NAMALWA (cell line): ENCODE measurements around the gene ORAI2.
"Not testable (repeated sequence)": the region's sequence is repeated elsewhere in the genome, so short reads cannot be mapped to it uniquely, and the experiment has no call there.

ENCODE experiments used
- DNase-seq: peaks from one replicate; pipeline ENCODE4 v3.0.0-alpha.2; 2015; ENCODE audit warnings: low spot score

The ORAI2 gene

GRCh38 chr7:102469972-102470825, 36.8 kb downstream of the ORAI2 start:
- no peak for DNase-seq

GRCh38 chr7:102471791-102472125, 38.4 kb downstream of the ORAI2 start:
- DNase-seq: no peak

- no peak for DNase-seq
Measured at GRCh38 chr7:102472126-102473041, 39.0 kb downstream of the ORAI2 start.

- DNase-seq: no peak
Measured at GRCh38 chr7:102473271-102473991, 40.1 kb downstream of the ORAI2 start.

- DNase-seq: not testable (repeated sequence)
Measured at GRCh38 chr7:102474116-102474515, 40.7 kb downstream of the ORAI2 start.

GRCh38 chr7:102474736-102475435, 41.5 kb downstream of the ORAI2 start:
- not testable (repeated sequence) for DNase-seq

- peak; percentile 83 for DNase-seq
Measured at GRCh38 chr7:102478314-102479208, 45.2 kb downstream of the ORAI2 start, which contains the start of gene POLR2J. TSS of gene POLR2J (minus strand) at chr7:102478922. CDS start at chr7:102478860, 62 bp downstream.

GRCh38 chr7:102479209-102479584, 45.8 kb downstream of the ORAI2 start:
- DNase-seq: not testable (repeated sequence)

GRCh38 chr7:102479982-102480637, 46.7 kb downstream of the ORAI2 start:
- DNase-seq: not testable (repeated sequence)

GRCh38 chr7:102481962-102482361, 48.6 kb downstream of the ORAI2 start:
- DNase-seq: not testable (repeated sequence)

GRCh38 chr7:102484317-102484716, 50.9 kb downstream of the ORAI2 start:
- DNase-seq: not testable (repeated sequence)

GRCh38 chr7:102490529-102491075, 57.2 kb downstream of the ORAI2 start:
- not testable (repeated sequence) for DNase-seq

- not testable (repeated sequence) for DNase-seq
Measured at GRCh38 chr7:102493220-102493935, 60.0 kb downstream of the ORAI2 start.

GRCh38 chr7:102494026-102494425, 60.7 kb downstream of the ORAI2 start:
- not testable (repeated sequence) for DNase-seq

GRCh38 chr7:102494473-102495149, 61.2 kb downstream of the ORAI2 start:
- DNase-seq: not testable (repeated sequence)

GRCh38 chr7:102496861-102497260, 63.5 kb downstream of the ORAI2 start:
- not testable (repeated sequence) for DNase-seq

- DNase-seq: not testable (repeated sequence)
Measured at GRCh38 chr7:102497308-102497707, 63.9 kb downstream of the ORAI2 start.

- not testable (repeated sequence) for DNase-seq
Measured at GRCh38 chr7:102498321-102498720, 64.9 kb downstream of the ORAI2 start.
